Measurements from ENCODE around the gene MBNL1. TPM values are rescaled to one million over a fixed set of nuclear protein-coding genes. Genes with fewer than 3 reads are reported as not detected.
A peak's percentile ranks its signal among the peaks of the same experiment; 100 is the strongest.

Gene MBNL1
- total and polyA plus RNA-seq, 2 donors (not counting 3 experiments of a cell fraction or from before 2014, with no cell fraction given), result 179 to 362 TPM

DNA sequence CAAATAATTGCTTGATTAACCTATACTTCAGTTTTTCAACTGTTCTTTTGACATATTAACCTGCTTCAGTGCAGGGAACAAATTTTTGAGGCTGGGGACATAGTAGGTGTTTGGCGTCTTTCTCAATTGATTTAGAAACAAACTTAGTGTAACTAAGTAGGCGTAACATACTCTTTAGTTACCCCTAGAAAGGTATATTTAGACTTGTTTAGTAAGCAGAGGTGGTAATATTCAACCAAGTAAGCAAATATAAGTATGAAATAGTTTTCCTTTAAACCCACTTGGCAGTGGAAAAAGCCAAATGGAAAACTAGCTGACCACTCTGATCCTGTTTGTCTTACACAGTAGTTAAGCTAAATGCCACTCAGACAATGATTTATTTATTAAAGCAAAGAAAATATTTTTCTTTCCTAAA, 113.2 kb downstream of the MBNL1 start:
- H3K4me3 ChIP-seq (replicated peaks in 1 of 3; ENCODE audit: insufficient read depth in 1 of 3, low read depth in 1 of 3, low read length in 3 of 3), result peak overlapping the region in 1 of 3 experiments; percentile 33
- CTCF ChIA-PET, result interaction anchor here (0.9 to 1.6 kb wide), 5 partner anchors 10 to 62 kb away, joined by 3 to 5 read pairs (median 4); no protein-coding TSS in a partner anchor

More for the DNA sequence above, 113.2 kb downstream of the MBNL1 start:
- Histone ChIP-seq H3K27me3 (ENCODE audit: control insufficient read depth in 2 of 2, insufficient read depth in 2 of 2, low read length in 2 of 2) (no peaks in the 10 kb centered on the region), H3K9me3 (replicated peaks; ENCODE audit: control insufficient read depth, insufficient read depth, low read length) (no peaks in the 10 kb centered on the region), H3K27ac (ENCODE audit: insufficient read depth, low read depth, low read length) (peak overlapping the region; percentile 43), H3K9ac (replicated peaks; ENCODE audit: extremely low read depth, insufficient read depth, low read length) (peak overlapping the region; percentile 46), H3K4me2 (ENCODE audit: insufficient read depth, low read length) (peak overlapping the region; percentile 90), H2AFZ (ENCODE audit: low read depth, low read length) (no peak overlapping the region), H3K4me1 (ENCODE audit: control insufficient read depth, extremely low read depth, insufficient read depth, low read length) (peaks cover 52% of the 10 kb centered on the region), H4K20me1 (replicated peaks; ENCODE audit: control insufficient read depth, extremely low read depth, insufficient read depth, low read length) (peaks cover 12% of the 10 kb centered on the region), H3K9me1 (replicated peaks; ENCODE audit: control insufficient read depth, extremely low read depth, insufficient read depth, low read length) (no peaks in the 10 kb centered on the region), H3K36me3 (ENCODE audit: control insufficient read depth in 2 of 2, extremely low read depth in 1 of 2, insufficient read depth in 2 of 2, low read length in 2 of 2) (peaks cover 3 to 7% of the 10 kb centered on the region in 2 experiments), H3K79me2 (ENCODE audit: control insufficient read depth, insufficient read depth, low read length) (peaks cover 99% of the 10 kb centered on the region)
- no peak for DNase-seq (ENCODE audit: low read depth, low spot score)
- dilution Hi-C loops (cut with MboI; ENCODE audit: extremely low pct_ligation_motif_present, low sequenced_read_pairs), result no loop called here
- POLR2A ChIA-PET, result interaction anchor here (1.5 kb wide), 1 partner anchor 50 kb away, joined by 3 read pairs; no protein-coding TSS in a partner anchor
- TF ChIP-seq POLR2A (IDR thresholded peaks at IDR 0.05; ENCODE audit: low read depth, low read length) (no peak), CTCF (IDR thresholded peaks at IDR 0.05; ENCODE audit: extremely low read depth in 1 of 2, insufficient read depth in 1 of 2, low read depth in 1 of 2, low read length in 2 of 2) (no peak), MYC (IDR thresholded peaks at IDR 0.05; ENCODE audit: low read depth, low read length) (no peak), POLR2AphosphoS5 (IDR thresholded peaks at IDR 0.05; ENCODE audit: insufficient read depth, low read depth, low read length) (no peak), JUN (IDR thresholded peaks at IDR 0.05; ENCODE audit: borderline replicate concordance, insufficient read depth, insufficient read length, low read depth) (no peak), FOS (IDR thresholded peaks at IDR 0.05; ENCODE audit: borderline replicate concordance, insufficient read depth, low read length) (no peak)
- no peak for FAIRE-seq
- intact Hi-C loops (cut with micrococcal nuclease), result no loop called here
- BruUV-seq (replicated peaks), result no TSS peak
